Keratinocyte (primary cell): ENCODE measurements around the gene WDR3.

Experiments
- CTCF ChIP-seq, 3 experiments: IDR thresholded peaks in 1 of 3; conservative IDR thresholded peaks in 1 of 3; optimal IDR thresholded peaks in 1 of 3; 2 replicates in 2 of 3; 3 replicates in 1 of 3; pipeline versions ENCODE3 to v1.5.1; 2011; ENCODE audit warnings: low read length in 3 of 3, mild to moderate bottlenecking in 3 of 3, moderate library complexity in 2 of 3, control low read depth in 1 of 3, inconsistent platforms in 1 of 3; ENCODE audit not compliant: insufficient read depth in 2 of 3; ENCODE audit errors: extremely low read depth in 1 of 3
- EZH2 ChIP-seq: IDR thresholded peaks from one replicate; pipeline ENCODE4 v1.6.1; 2012; ENCODE audit warnings: inconsistent platforms, mild to moderate bottlenecking, low read length, moderate library complexity

- no peak for TF ChIP-seq CTCF (optimal IDR thresholded peaks at IDR 0.05 in 1 of 3, IDR thresholded peaks at IDR 0.05 in 1 of 3, conservative IDR thresholded peaks at IDR 0.05 in 1 of 3; ENCODE audit: extremely low read depth in 1 of 3, insufficient read depth in 2 of 3, low read length in 3 of 3)
- no peak for TF ChIP-seq EZH2
These were observed 35.5 kb upstream of the WDR3 start for GRCh38 chr1:117894078-117894477.
